Endothelial cell of umbilical vein (primary cell): Measurements from ENCODE around the gene B9D1.

ENCODE experiments used
- CTCF ChIP-seq, 2 donors: IDR thresholded peaks; 1 replicate in 1 of 2; 2 replicates in 1 of 2; pipeline ENCODE4 v1.5.1; 2011; ENCODE audit warnings: low read length in 2 of 2, mild to moderate bottlenecking in 2 of 2, moderate library complexity in 2 of 2, control low read depth in 1 of 2, inconsistent platforms in 1 of 2, low read depth in 1 of 2; ENCODE audit not compliant: insufficient read depth in 1 of 2; ENCODE audit errors: extremely low read depth in 1 of 2
- EZH2 ChIP-seq: IDR thresholded peaks from 2 replicates; pipeline ENCODE4 v1.6.1; 2012; ENCODE audit warnings: borderline replicate concordance, low read depth, mild to moderate bottlenecking, moderate library complexity, low read length, inconsistent platforms; ENCODE audit not compliant: severe bottlenecking
- GATA2 ChIP-seq: IDR thresholded peaks from 2 replicates; pipeline ENCODE4 v1.7.0; 2011; ENCODE audit warnings: low read depth, mild to moderate bottlenecking, moderate library complexity, mixed read lengths, low read length; ENCODE audit not compliant: insufficient read length, insufficient read depth
- POLR2A ChIP-seq: IDR thresholded peaks from 2 replicates; pipeline ENCODE4 v1.6.1; 2012; ENCODE audit warnings: low read depth, mild to moderate bottlenecking, control low read depth, low read length
- POLR2AphosphoS5 ChIP-seq: IDR thresholded peaks from 2 replicates; pipeline ENCODE4 v1.6.1; 2012; ENCODE audit warnings: low read depth, mild to moderate bottlenecking, control low read depth, low read length, moderate library complexity; ENCODE audit not compliant: insufficient read depth

- TF ChIP-seq POLR2A (no peak), POLR2AphosphoS5 (no peak), CTCF (IDR thresholded peaks at IDR 0.05; ENCODE audit: extremely low read depth in 1 of 2, insufficient read depth in 1 of 2, low read depth in 1 of 2, low read length in 2 of 2) (no peak), EZH2 (no peak), GATA2 (no peak)
Measured at GRCh38 chr17:19348806-19349205, 13.7 kb downstream of the B9D1 start.
